ENCODE measurements around the gene PNN.
"Not testable (repeated sequence)": the region's sequence is repeated elsewhere in the genome, so short reads cannot be mapped to it uniquely, and the experiment has no call there.

The PNN gene

DNA sequence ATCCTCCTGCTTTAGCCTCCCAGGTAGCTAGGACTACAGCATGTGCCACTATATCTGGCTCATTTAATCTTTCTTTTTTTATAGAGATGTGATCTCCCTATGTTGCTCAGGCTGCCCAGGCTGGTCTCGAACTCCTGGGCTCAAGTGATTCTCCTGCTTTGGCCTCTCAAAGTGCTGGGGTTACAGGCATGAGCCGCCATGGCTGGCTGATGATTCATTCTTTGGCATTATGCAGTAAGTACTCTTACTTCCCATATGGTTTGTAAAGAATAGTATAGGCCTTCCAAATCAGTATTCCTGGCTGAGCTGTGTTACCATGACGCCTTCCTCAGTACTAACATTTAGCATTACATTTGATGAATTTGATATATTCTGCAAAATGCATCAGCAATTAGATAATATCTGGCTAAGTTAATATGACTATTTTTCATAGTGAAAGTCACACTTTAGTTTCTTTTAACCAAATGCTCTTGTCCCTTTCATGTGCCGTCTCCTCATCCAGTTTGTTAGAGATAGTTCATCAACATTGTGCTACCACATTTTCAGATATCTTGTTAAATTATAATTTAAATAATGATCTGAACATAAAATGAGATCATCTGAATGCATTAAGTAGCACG is 55.5 kb downstream of the PNN start:
- DNase-seq, result no peak

DNA sequence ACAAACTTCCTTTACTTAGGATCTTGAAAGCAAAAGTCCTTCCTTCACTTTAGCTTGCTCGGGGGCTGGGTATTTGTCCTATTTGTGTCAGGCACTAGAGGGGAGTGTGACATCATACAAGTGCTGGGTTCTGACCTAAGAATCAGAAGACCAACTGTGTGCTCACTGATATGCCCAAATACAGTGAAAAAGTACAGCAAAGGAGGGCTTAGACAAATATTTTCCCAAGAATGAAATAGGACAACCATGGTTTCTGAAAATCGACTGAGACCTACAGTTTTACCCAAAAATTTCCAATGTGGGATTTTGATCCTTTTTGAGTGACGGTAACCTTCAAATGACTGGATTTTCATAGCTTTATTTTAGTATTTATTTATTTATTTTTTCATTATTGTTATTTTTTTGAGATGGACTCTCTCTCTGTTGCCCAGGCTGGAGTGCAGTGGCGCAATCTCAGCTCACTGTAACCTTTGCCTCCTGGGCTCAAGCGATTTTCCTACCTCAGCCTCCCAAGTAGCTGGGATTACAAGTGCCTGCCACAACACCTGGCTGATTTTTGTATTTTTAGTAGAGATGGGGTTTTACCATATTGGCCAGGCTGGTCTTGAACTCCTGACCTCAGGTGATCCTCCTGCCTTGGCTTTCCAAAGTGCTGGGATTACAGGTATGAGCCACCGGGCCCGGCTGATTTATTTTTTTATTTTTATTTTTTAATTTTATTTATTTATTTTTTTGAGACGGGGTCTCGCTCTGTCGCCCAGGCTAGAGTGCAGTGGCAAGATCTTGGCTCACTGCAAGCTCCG is 56.9 kb downstream of the PNN start:
- DNase-seq, result not testable (repeated sequence)

All from NCI-H345 (cell line).